ENCODE results near the gene ANXA9. TPM values are rescaled to one million over a fixed set of nuclear protein-coding genes. Genes with fewer than 3 reads are reported as not detected.

Gene ANXA9
- total RNA-seq, 4 donors from 2014 or later = 55.1 to 103 (median 82.4) TPM

DNA sequence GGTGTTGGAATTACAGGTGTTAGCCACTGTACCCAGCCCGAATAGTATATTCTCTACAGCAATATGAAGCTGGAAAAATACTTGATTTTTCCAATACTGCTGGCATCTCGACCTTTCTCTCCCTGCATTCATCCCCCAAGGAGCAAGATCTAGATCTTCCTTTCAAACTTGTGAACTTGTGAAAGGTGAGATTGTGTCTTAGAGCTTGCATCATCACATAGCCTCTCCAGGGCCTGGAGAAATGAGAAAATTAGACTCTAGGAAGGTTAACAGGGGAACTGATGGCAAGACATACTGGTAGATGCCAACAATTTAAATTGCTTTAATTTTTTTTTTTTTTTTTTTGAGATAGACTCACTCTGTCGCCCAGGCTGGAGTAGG, 28.2 kb downstream of the ANXA9 start:
- no peak overlapping the region for H3K4me3 ChIP-seq (ENCODE audit: low read depth, poor library complexity, severe bottlenecking)
- no peak for DNase-seq (ENCODE audit: low spot score in 2 of 2)
- intact Hi-C loops (cut with DNase I; ENCODE audit: low total_unique reads) = no loop called here
- TF ChIP-seq, protein P1, sequence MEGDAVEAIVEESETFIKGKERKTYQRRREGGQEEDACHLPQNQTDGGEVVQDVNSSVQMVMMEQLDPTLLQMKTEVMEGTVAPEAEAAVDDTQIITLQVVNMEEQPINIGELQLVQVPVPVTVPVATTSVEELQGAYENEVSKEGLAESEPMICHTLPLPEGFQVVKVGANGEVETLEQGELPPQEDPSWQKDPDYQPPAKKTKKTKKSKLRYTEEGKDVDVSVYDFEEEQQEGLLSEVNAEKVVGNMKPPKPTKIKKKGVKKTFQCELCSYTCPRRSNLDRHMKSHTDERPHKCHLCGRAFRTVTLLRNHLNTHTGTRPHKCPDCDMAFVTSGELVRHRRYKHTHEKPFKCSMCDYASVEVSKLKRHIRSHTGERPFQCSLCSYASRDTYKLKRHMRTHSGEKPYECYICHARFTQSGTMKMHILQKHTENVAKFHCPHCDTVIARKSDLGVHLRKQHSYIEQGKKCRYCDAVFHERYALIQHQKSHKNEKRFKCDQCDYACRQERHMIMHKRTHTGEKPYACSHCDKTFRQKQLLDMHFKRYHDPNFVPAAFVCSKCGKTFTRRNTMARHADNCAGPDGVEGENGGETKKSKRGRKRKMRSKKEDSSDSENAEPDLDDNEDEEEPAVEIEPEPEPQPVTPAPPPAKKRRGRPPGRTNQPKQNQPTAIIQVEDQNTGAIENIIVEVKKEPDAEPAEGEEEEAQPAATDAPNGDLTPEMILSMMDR (IDR thresholded peaks at IDR 0.05) = no peak
- TF ChIP-seq POLR2A (IDR thresholded peaks at IDR 0.05) = no peak
- 84 to 91% methylated on average over 3 of the region's 3 CpGs for WGBS, 2 donors

DNA sequence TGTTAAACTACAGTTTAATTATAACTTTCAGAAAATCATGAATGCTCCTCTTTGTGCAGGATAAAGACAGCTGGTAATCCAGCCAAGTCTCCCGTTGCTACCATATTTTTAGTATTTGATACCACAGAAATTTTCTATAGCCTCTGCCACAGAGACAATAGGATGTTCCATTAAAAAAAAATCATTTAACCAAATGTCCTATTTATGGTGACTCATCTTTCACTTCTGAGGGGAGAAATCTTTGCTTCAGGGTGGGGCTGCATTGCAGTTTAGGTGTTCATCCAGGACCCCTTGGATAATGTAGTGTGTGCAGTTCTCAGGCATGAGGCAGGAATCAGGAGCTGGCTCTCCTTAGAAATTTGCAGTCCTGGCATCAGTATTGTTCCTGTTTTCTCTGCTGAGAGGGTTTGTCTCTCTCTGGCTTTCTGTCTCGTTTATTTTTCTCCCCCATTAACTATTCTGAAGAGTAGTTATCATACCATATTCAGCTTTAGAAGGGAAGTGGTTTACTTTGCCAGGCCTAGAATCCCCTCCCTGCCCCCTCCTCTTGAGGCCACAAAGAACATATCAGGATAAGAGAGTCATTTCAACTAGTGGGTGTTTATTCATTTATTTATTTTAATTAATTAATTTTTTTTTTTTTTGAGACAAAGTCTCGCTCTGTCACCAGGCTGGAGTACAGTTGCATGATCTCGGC, 29.2 kb downstream of the ANXA9 start:
- intact Hi-C loops (cut with DNase I; ENCODE audit: low total_unique reads) = no loop called here
- 53 to 57% methylated on average over 4 of the region's 4 CpGs for WGBS, 2 donors
- no peak for TF ChIP-seq POLR2A (IDR thresholded peaks at IDR 0.05)
- TF ChIP-seq, protein P1 (IDR thresholded peaks at IDR 0.05) = no peak
- H3K4me3 ChIP-seq (ENCODE audit: low read depth, poor library complexity, severe bottlenecking) = no peak overlapping the region
- no peak for DNase-seq (ENCODE audit: low spot score in 2 of 2)

DNA sequence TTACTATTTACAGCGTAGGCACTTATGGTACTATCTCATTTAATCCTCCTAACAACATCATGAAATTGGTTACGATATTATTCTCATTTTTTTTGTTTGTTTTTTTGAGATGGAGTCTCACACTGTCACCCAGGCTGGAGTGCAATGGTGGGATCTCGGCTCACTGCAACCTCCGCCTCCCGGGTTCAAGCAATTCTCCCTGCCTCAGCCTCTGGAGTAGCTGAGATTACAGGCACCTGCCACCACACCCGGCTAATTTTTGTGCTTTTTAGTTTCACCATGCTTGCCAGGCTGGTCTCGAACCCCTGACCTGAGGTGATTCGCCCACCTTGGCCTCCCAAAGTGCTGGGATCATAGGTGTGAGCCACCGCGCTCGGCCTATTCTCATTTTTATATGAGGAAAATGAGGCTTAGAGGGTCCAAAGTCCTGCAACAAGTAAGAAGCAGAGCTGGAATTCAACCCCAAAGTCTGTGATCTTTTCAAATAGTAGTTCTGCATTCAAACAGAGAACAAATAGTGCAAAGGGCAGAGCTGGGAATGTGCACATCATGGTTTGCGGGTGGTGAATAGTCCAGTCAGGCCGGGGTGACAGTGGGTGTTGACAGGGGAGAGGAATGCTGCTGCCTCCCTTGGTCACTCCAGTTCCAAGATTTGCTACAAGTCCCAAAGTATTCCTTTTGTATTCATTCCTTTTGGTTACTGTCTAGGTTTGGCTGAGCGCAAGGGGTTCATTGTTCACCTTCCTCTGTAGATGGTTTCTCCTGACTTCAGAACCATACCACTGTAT, 30.8 kb downstream of the ANXA9 start:
- no peak overlapping the region for H3K4me3 ChIP-seq (ENCODE audit: low read depth, poor library complexity, severe bottlenecking)
- intact Hi-C loops (cut with DNase I; ENCODE audit: low total_unique reads) = no loop called here
- TF ChIP-seq POLR2A (IDR thresholded peaks at IDR 0.05) = no peak
- TF ChIP-seq, protein P1 (IDR thresholded peaks at IDR 0.05) = no peak
- WGBS, 2 donors = 93 to 96% methylated on average over 14 of the region's 14 CpGs
- no peak for DNase-seq (ENCODE audit: low spot score in 2 of 2)

DNA sequence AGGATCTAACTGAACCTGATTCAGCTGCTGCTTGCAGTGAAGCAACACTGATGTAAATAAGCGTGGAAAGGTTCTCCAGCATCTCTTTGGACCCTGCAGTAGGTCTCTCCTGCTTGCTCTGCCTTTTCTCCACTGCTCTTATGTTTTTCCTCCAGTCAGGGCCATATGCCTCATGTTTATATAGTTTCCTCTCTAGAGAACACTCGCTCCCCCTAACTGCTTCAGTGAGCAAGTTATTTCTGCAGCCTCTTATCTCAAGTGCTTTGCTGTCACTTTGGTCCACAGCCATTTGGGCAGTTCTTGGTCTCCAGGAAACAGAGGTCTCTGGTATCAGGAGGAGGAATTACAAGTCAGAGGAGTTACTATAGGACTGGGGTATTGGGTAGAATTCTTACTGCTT, 31.4 kb downstream of the ANXA9 start:
- 78 to 81% methylated on average over 2 of the region's 2 CpGs for WGBS, 2 donors
- no peak for DNase-seq (ENCODE audit: low spot score in 2 of 2)
- H3K4me3 ChIP-seq (ENCODE audit: low read depth, poor library complexity, severe bottlenecking) = no peak overlapping the region
- intact Hi-C loops (cut with DNase I; ENCODE audit: low total_unique reads) = no loop called here
- TF ChIP-seq, protein P1 (IDR thresholded peaks at IDR 0.05) = no peak
- no peak for TF ChIP-seq POLR2A (IDR thresholded peaks at IDR 0.05)

DNA sequence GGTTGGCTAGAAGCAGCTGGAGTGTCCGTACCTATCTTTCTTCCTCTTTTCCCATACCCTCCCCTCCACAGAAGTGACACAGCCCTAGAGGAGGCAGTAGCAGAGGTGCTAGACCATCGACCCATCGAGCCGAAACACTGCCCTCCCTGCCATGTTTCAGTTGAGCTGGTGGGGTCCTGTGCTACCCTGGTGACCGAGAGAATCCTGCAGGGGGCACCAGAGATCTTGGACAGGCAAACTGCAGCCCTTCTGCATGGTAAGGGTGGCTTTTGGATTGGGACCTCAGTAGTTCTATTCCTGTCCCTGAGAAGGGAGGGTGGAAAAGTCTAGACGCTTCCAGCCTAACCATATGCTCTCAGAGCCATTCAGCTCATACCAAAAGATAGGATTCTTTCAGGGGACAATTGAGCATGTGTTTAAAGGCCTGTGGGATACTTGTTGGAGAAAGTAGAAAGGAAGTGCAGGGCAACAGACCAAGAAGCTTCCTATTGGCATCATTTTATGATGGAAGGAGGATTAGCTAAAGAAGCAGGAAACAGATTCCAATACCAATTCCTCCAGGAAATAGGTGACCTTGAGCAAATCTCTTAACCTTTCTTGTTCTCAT, 42.6 kb downstream of the ANXA9 start:
- peak; percentile 73 to 93 for DNase-seq (ENCODE audit: low spot score in 2 of 2)
- H3K4me3 ChIP-seq (ENCODE audit: low read depth, poor library complexity, severe bottlenecking) = no peak overlapping the region
- intact Hi-C loops (cut with DNase I; ENCODE audit: low total_unique reads) = loop anchor here (5.0 kb wide), 1 partner anchor 133 kb away; the partner anchor contains the start of gene TNFAIP8L2
- 23 to 26% methylated on average over 6 of the region's 6 CpGs for WGBS, 2 donors
- TF ChIP-seq, protein P1 (IDR thresholded peaks at IDR 0.05) = peak in 1 of 3 donors; percentile 13
- TF ChIP-seq POLR2A (IDR thresholded peaks at IDR 0.05) = no peak
